NCI-H82 (cell line): ENCODE data around the gene PRSS27.
"Not testable (repeated sequence)": the region's sequence is repeated elsewhere in the genome, so short reads cannot be mapped to it uniquely, and the experiment has no call there.

Source experiments
- DNase-seq: peaks from one replicate; lab custom pipeline; 2025; lab: John Stamatoyannopoulos, UW

PRSS27 gene

DNA sequence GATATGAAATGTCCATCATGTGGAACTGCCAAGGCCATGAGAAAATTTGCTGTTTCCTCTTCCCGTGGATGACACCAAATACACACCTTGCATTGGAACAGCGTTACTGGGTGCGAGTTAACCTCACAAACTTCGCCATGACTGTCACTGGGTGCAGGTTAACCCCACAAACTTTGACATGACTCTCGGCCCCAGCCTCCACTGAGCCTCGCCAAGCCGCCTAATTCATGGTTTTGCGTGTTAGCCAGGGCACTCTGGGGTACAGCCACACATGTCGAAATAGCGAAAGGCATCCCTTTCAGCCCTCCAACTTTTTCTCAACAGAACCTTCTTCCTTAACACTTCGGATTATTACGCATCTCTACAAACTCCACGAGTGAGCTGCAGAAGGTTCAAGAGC lies 48.3 kb downstream of the PRSS27 start:
- no peak for DNase-seq

DNA sequence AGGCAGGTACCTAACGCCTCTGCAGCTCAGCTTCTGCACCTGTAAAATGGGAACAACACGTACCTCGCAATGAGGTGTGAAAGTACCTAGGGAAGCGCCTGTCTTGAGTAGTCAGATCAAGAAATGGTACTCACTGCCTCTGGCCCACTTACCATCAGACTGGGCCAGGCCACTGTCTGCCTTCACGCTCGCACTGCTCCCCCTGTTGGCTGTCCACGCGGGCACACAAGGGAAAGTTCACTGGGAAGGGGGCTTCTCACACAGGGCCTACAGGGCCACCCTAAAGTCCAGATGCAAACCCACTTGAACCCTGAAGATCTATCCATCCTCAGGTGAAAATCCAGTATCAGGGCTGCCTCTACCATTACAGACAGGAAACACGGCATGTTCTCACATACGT lies 48.8 kb downstream of the PRSS27 start:
- peak; percentile 40 for DNase-seq

GRCh38 chr16:2670017-2670416 lies 50.0 kb downstream of the PRSS27 start:
- peak; percentile 68 for DNase-seq

DNA sequence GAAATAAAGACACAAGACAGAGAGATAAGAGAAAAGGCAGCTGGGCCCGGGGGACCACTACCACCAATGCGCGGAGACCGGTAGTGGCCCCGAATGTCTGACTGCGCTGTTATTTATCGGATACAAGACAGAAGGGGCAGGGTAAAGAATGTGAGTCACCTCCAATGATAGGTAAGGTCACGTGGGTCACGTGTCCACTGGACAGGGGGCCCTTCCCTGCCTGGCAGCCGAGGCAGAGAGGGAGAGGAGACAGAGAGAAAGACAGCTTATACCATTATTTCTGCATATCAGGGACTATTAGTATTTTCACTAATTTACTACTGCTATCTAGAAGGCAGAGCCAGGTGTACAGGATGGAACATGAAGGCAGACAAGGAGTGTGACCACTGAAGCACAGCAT lies 50.4 kb downstream of the PRSS27 start:
- DNase-seq, result not testable (repeated sequence)

DNA sequence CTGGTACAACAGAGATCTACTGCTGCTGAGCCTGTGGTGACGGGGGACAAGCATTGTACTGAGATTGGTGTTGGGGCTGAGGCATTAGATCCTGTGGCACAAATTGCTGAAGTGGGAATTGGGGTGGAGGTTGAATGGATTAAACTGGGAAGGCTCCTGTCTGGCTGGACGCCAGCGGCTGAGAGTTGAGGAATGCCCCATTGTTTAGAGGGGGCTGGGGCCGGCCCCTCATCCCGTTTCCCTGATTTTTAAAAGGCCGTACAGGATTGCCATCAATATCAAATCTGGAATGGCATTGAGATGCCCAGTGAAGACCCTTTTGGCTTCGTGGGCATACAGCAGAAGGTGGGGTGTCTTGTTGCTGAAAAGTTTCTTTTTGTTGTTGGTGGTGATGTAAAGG lies 53.4 kb downstream of the PRSS27 start:
- DNase-seq, result not testable (repeated sequence)

- DNase-seq, result no peak
Observed at GRCh38 chr16:2664574-2664982, 55.4 kb downstream of the PRSS27 start.

DNA sequence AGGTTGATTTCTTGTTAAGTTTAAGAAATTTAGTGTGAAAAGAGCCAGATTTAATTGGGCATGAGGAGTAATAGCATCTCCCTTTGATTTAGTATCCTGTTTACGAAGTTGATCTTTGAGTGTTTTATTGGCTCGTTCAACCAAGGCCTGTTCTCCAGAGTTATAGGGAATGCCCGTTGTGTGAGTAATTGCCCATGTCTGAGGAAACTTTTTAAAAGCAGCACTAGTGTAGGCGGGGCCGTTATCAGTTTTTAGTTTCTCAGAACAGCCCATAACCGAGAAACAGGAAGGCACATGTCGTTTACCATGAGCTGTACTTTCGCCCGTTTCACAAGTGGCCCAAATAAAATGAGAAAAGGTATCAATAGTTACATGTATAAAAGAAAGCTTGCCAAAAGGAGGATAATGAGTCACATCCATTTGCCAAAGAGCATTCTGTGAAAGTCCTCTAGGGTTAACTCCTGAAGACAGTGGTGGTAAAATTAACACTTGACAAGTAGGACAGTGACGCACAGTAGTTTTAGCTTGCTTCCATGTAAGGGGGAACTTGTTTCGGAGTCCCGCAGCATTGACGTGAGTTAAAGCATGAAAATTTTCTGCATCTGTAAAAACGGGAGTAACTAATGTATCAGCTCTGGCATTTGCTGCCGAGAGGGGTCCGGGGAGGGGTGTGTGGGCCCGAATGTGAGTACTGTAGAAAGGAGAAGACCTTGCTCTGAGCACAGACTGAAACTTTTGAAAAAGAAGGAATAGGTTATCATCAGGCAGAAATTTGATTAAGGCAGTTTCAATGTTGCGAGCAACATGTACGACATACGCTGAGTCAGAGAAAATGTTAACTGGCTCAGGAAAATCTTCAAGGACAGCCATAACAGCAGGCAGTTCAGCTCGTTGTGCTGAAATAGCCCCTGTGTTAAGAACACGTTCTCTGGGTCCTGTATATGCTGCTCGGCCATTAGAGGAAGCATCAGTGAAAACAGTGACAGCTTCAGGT lies 56.2 kb downstream of the PRSS27 start:
- DNase-seq, result no peak
